HG03460 (cell line): Measurements from ENCODE around the gene CR1L.
"Not testable (repeated sequence)": the region's sequence is repeated elsewhere in the genome, so short reads cannot be mapped to it uniquely, and the experiment has no call there.

Experiments used
- ATAC-seq: cut with Tn5 transposase; IDR thresholded peaks from one replicate; pipeline ENCODE4 v1.9.1; 2021; ENCODE audit not compliant: unreplicated experiment

Gene CR1L

GRCh38 chr1:207680590-207681388, 35.9 kb downstream of the CR1L start:
- not testable (repeated sequence) for ATAC-seq

- not testable (repeated sequence) for ATAC-seq
These were observed 38.0 kb downstream of the CR1L start for GRCh38 chr1:207682872-207683434.

- not testable (repeated sequence) for ATAC-seq
These were observed 45.6 kb downstream of the CR1L start for GRCh38 chr1:207690551-207690950.

- ATAC-seq = no peak
These were observed 46.1 kb downstream of the CR1L start for GRCh38 chr1:207691010-207691409.

- no peak for ATAC-seq
These were observed 46.9 kb downstream of the CR1L start for GRCh38 chr1:207691841-207692240.

- not testable (repeated sequence) for ATAC-seq
These were observed 47.4 kb downstream of the CR1L start for GRCh38 chr1:207692291-207692690.

- ATAC-seq = no peak
These were observed 51.0 kb downstream of the CR1L start for GRCh38 chr1:207695891-207696290.

- ATAC-seq = no peak
These were observed 54.0 kb downstream of the CR1L start for GRCh38 chr1:207698822-207699483.

- no peak for ATAC-seq
These were observed 57.4 kb downstream of the CR1L start for GRCh38 chr1:207702317-207702716.

- ATAC-seq = no peak
These were observed 58.8 kb downstream of the CR1L start for GRCh38 chr1:207703712-207704111.

- not testable (repeated sequence) for ATAC-seq
These were observed 63.1 kb downstream of the CR1L start for GRCh38 chr1:207708004-207708403.

GRCh38 chr1:207711285-207711684, 66.4 kb downstream of the CR1L start:
- no peak for ATAC-seq

- ATAC-seq = not testable (repeated sequence)
These were observed 67.8 kb downstream of the CR1L start for GRCh38 chr1:207712701-207713100.

GRCh38 chr1:207713529-207713928, 68.6 kb downstream of the CR1L start:
- ATAC-seq = no peak

GRCh38 chr1:207719234-207719633, 74.3 kb downstream of the CR1L start:
- ATAC-seq = no peak

- not testable (repeated sequence) for ATAC-seq
These were observed 83.4 kb downstream of the CR1L start for GRCh38 chr1:207728200-207728858.

GRCh38 chr1:207737503-207738157, 92.7 kb downstream of the CR1L start:
- ATAC-seq = not testable (repeated sequence)

- ATAC-seq = not testable (repeated sequence)
These were observed 93.3 kb downstream of the CR1L start for GRCh38 chr1:207738158-207738659.

GRCh38 chr1:207740207-207740606, 95.3 kb downstream of the CR1L start:
- ATAC-seq = no peak

GRCh38 chr1:207742850-207743555, 98.1 kb downstream of the CR1L start:
- ATAC-seq = no peak
